Liver (tissue), 9 donors: ENCODE data around the gene OLFM4. TPM values are rescaled to one million over a fixed set of nuclear protein-coding genes. Genes with fewer than 3 reads are reported as not detected.

Experiments used
- DNase-seq: peaks from one replicate; pipeline ENCODE4 v3.0.0-alpha.2; 2017; ENCODE audit warnings: low spot score
- H3K27ac ChIP-seq, 2 donors: one replicate each; pipeline ENCODE4 v1.7.0; 2013; ENCODE audit warnings: inconsistent platforms in 2 of 2, low read length in 2 of 2, control low read depth in 1 of 2, low read depth in 1 of 2, mild to moderate bottlenecking in 1 of 2
- H3K27me3 ChIP-seq, 4 donors: one replicate each; pipeline versions ENCODE4 v1.6.1 to v1.7.0; 2013; ENCODE audit warnings: low read length in 3 of 4, inconsistent platforms in 1 of 4, mild to moderate bottlenecking in 1 of 4, moderate library complexity in 1 of 4; ENCODE audit not compliant: control insufficient read depth in 4 of 4, insufficient read depth in 4 of 4
- H3K36me3 ChIP-seq, 4 donors: one replicate each; pipeline versions ENCODE4 v1.6.1 to v1.7.0; 2013; ENCODE audit warnings: low read length in 3 of 4, mild to moderate bottlenecking in 3 of 4, low read depth in 1 of 4, moderate library complexity in 1 of 4; ENCODE audit not compliant: control insufficient read depth in 4 of 4, insufficient read depth in 3 of 4
- H3K4me1 ChIP-seq, 4 donors: one replicate each; pipeline versions ENCODE4 v1.6.1 to v1.7.0; 2013; ENCODE audit warnings: low read length in 3 of 4, mild to moderate bottlenecking in 3 of 4, moderate library complexity in 1 of 4; ENCODE audit not compliant: control insufficient read depth in 4 of 4, insufficient read depth in 4 of 4
- H3K4me3 ChIP-seq, 3 donors: one replicate each; pipeline versions ENCODE4 v1.6.1 to v1.7.0; 2013; ENCODE audit warnings: low read length in 3 of 3, control low read depth in 1 of 3, low read depth in 1 of 3, mild to moderate bottlenecking in 1 of 3
- H3K9ac ChIP-seq, 2 donors: one replicate each; pipeline ENCODE4 v1.7.0; 2013; ENCODE audit warnings: low read length in 2 of 2, mild to moderate bottlenecking in 2 of 2, moderate library complexity in 2 of 2, control low read depth in 1 of 2, low read depth in 1 of 2
- H3K9me3 ChIP-seq, 4 donors: one replicate each; pipeline versions ENCODE4 v1.6.1 to v1.7.0; 2013; ENCODE audit warnings: low read length in 3 of 4; ENCODE audit not compliant: control insufficient read depth in 4 of 4
- CTCF ChIP-seq: fragments of 150-350 bp; IDR thresholded peaks from 2 replicates; pipeline ENCODE4 v1.5.1; 2017; ENCODE audit warnings: improper control_type of control experiment, low read depth, low read length; ENCODE audit not compliant: missing input control
- EGR1 ChIP-seq, 2 donors: IDR thresholded peaks; 2 replicates each; pipeline ENCODE4 v1.6.1; 2016 to 2018; ENCODE audit warnings: antibody characterized with exemption in 2 of 2, low read depth in 2 of 2
- FOXA1 ChIP-seq: IDR thresholded peaks from 2 replicates; pipeline ENCODE4 v1.6.1; 2016; ENCODE audit warnings: antibody characterized with exemption
- FOXA2 ChIP-seq: IDR thresholded peaks from 2 replicates; pipeline ENCODE4 v1.6.1; 2016; ENCODE audit warnings: antibody characterized with exemption
- GABPA ChIP-seq, 2 donors: IDR thresholded peaks in 1 of 2; conservative IDR thresholded peaks in 1 of 2; 2 replicates each; pipeline ENCODE4 v1.6.1; 2016; ENCODE audit warnings: antibody characterized with exemption in 2 of 2, mild to moderate bottlenecking in 1 of 2, moderate library complexity in 1 of 2
- HNF4A ChIP-seq, 2 donors: conservative IDR thresholded peaks; 2 replicates each; pipeline ENCODE4 v1.6.1; 2016; ENCODE audit warnings: antibody characterized with exemption in 2 of 2, mild to moderate bottlenecking in 2 of 2
- HNF4G ChIP-seq: IDR thresholded peaks from 2 replicates; pipeline ENCODE4 v1.6.1; 2016; ENCODE audit warnings: antibody characterized with exemption
- JUND ChIP-seq, 2 donors: IDR thresholded peaks; 2 replicates each; pipeline ENCODE4 v1.6.1; 2016; ENCODE audit warnings: antibody characterized with exemption in 2 of 2
- NR2F2 ChIP-seq: IDR thresholded peaks from 2 replicates; pipeline ENCODE4 v1.6.1; 2016; ENCODE audit warnings: antibody characterized with exemption
- RAD21 ChIP-seq, 2 donors: IDR thresholded peaks; 2 replicates each; pipeline ENCODE4 v1.6.1; 2016; ENCODE audit warnings: antibody characterized with exemption in 2 of 2, mild to moderate bottlenecking in 2 of 2
- REST ChIP-seq: IDR thresholded peaks from 2 replicates; pipeline ENCODE4 v1.6.1; 2016; ENCODE audit warnings: antibody characterized with exemption, mild to moderate bottlenecking
- RXRA ChIP-seq, 2 donors: IDR thresholded peaks; 2 replicates each; pipeline ENCODE4 v1.6.1; 2017 to 2018; ENCODE audit warnings: antibody characterized with exemption in 2 of 2, mild to moderate bottlenecking in 1 of 2
- SP1 ChIP-seq: IDR thresholded peaks from 2 replicates; pipeline ENCODE4 v1.6.1; 2018; ENCODE audit warnings: antibody characterized with exemption, mild to moderate bottlenecking
- YY1 ChIP-seq: IDR thresholded peaks from 2 replicates; pipeline ENCODE4 v1.6.1; 2016; ENCODE audit warnings: antibody characterized with exemption, mild to moderate bottlenecking
- WGBS: extraction: QIAGEN DNeasy Blood & Tissue Kit; methylation state at CpG from one replicate; pipeline ENCODE4 v1.1.7; 2013; 5-methylcytosine and 5-hydroxymethylcytosine counted together
- polyA plus RNA-seq, 2 donors: library from polyadenylated mRNA; stranded (reverse) in 1 of 2; unstranded in 1 of 2; fragments of 200-250 nt in 1 of 2; fragments of >200 nt in 1 of 2; fragmentation: Nextera tagmentation in 1 of 2; extraction: Ambion mirVana in 1 of 2; gene quantifications; one replicate each; pipeline versions ENCODE4 v1.2.1 to v1.2.3, GENCODE V29; 2013 to 2015
- total RNA-seq, 2 donors: library from RNA; depleted of rRNA; stranded (reverse); fragments of >200 nt; gene quantifications; one replicate each; pipeline ENCODE4 v1.2.3, GENCODE V29; 2014
- TF ChIP-seq, protein P1 (sequence below): IDR thresholded peaks from 2 replicates; pipeline ENCODE4 v1.6.1; 2016; ENCODE audit warnings: antibody characterized with exemption
- TF ChIP-seq, protein P2 (sequence below): IDR thresholded peaks from 2 replicates; pipeline ENCODE4 v1.6.1; 2016; ENCODE audit warnings: antibody characterized with exemption
- TF ChIP-seq, protein P3 (sequence below): IDR thresholded peaks from 2 replicates; pipeline ENCODE4 v1.6.1; 2016; ENCODE audit warnings: antibody characterized with exemption
- donor health status: healthy.
- donor health status: healthy.
- donor health status: healthy.
- donor health status: healthy.
- donor health status: healthy.

Gene OLFM4
- total and polyA plus RNA-seq, 4 donors: under 0.01 to 8.0 (median 0.66) TPM; not detected in 1

DNA sequence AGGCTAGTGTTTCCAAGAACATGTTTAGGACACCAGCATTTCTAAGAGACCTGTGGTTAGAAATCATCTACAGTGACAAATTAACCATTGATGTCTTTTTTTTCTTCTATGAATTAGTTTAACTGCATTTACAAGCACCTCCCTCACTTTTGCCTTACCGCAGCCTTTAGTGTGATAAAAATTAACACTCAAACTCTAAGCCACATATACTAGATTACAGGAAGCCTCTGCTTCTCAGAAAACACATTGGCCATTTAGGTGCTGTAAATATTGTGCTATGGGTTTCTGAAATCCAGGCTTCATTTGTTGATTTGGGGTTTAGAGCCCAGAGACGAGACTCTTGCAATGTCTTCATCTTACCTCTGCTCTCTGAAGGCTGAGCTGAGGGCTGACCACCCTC is 34.6 kb upstream of the OLFM4 start:
- Histone ChIP-seq H3K9ac (no peak overlapping the region), H3K9me3 (peaks cover 0 to 1% (median 0%) of the 10 kb centered on the region in 4 donors), H3K4me1 (no peaks in the 10 kb centered on the region), H3K36me3 (no peaks in the 10 kb centered on the region), H3K27me3 (peaks cover 0 to 3% (median 0%) of the 10 kb centered on the region in 4 donors), H3K27ac (no peak overlapping the region), H3K4me3 (no peak overlapping the region)
- no peak for TF ChIP-seq SP1
- TF ChIP-seq YY1: no peak
- no peak for TF ChIP-seq GABPA (IDR thresholded peaks at IDR 0.05 in 1 of 2, conservative IDR thresholded peaks at IDR 0.05 in 1 of 2)
- TF ChIP-seq FOXA1: no peak
- TF ChIP-seq JUND (IDR thresholded peaks at IDR 0.05): no peak
- TF ChIP-seq HNF4A (conservative IDR thresholded peaks at IDR 0.05): no peak
- TF ChIP-seq RAD21 (IDR thresholded peaks at IDR 0.05): no peak
- TF ChIP-seq FOXA2: no peak
- TF ChIP-seq, protein P1, sequence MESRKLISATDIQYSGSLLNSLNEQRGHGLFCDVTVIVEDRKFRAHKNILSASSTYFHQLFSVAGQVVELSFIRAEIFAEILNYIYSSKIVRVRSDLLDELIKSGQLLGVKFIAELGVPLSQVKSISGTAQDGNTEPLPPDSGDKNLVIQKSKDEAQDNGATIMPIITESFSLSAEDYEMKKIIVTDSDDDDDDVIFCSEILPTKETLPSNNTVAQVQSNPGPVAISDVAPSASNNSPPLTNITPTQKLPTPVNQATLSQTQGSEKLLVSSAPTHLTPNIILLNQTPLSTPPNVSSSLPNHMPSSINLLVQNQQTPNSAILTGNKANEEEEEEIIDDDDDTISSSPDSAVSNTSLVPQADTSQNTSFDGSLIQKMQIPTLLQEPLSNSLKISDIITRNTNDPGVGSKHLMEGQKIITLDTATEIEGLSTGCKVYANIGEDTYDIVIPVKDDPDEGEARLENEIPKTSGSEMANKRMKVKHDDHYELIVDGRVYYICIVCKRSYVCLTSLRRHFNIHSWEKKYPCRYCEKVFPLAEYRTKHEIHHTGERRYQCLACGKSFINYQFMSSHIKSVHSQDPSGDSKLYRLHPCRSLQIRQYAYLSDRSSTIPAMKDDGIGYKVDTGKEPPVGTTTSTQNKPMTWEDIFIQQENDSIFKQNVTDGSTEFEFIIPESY: no peak
- TF ChIP-seq, protein P2, sequence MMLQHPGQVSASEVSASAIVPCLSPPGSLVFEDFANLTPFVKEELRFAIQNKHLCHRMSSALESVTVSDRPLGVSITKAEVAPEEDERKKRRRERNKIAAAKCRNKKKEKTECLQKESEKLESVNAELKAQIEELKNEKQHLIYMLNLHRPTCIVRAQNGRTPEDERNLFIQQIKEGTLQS: no peak
- no peak for TF ChIP-seq RXRA (IDR thresholded peaks at IDR 0.05)
- no peak for TF ChIP-seq REST
- TF ChIP-seq, protein P3, sequence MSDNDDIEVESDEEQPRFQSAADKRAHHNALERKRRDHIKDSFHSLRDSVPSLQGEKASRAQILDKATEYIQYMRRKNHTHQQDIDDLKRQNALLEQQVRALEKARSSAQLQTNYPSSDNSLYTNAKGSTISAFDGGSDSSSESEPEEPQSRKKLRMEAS: no peak
- TF ChIP-seq HNF4G: no peak
- no peak for TF ChIP-seq CTCF
- TF ChIP-seq EGR1 (IDR thresholded peaks at IDR 0.05; ENCODE audit: low read depth in 2 of 2): no peak
- DNase-seq: no peak
- WGBS: 56% methylated on average over 2 of the region's 2 CpGs

DNA sequence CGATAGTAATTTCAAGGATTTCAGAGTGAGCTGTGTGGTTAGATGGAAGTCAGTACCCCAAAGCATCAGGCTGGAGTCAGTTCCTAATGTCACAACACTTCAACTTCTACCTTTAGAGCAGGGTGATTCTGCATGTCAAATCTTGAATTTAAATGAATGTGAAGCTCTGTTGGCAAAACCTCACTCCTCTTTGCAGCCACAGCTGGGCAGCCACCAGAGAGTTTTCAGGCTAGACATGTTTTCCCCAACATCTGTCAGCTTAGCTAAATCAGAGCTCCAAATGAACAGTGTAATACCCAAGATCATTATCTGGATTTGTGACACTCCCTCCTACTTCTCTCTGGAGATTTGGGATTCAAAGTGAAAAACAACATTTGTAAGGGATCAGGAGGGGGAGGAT is 33.7 kb upstream of the OLFM4 start:
- H3K9ac ChIP-seq: no peak overlapping the region
- 64% methylated on average over 1 of the region's 1 CpG for WGBS
- TF ChIP-seq FOXA2 (no peak), EGR1 (IDR thresholded peaks at IDR 0.05; ENCODE audit: low read depth in 2 of 2) (no peak), HNF4G (no peak), NR2F2 (no peak), HNF4A (conservative IDR thresholded peaks at IDR 0.05) (no peak), REST (no peak), RAD21 (IDR thresholded peaks at IDR 0.05) (no peak), RXRA (IDR thresholded peaks at IDR 0.05) (no peak), FOXA1 (no peak), SP1 (no peak), GABPA (IDR thresholded peaks at IDR 0.05 in 1 of 2, conservative IDR thresholded peaks at IDR 0.05 in 1 of 2) (no peak)
- TF ChIP-seq, protein P1: no peak
- TF ChIP-seq, protein P2: no peak

More for the DNA sequence above, 33.7 kb upstream of the OLFM4 start:
- Histone ChIP-seq H3K27ac (no peak overlapping the region), H3K4me3 (no peak overlapping the region), H3K36me3 (no peaks in the 10 kb centered on the region), H3K9me3 (peaks cover 0 to 1% (median 0%) of the 10 kb centered on the region in 4 donors), H3K27me3 (peaks cover 0 to 3% (median 0%) of the 10 kb centered on the region in 4 donors), H3K4me1 (no peaks in the 10 kb centered on the region)
- no peak for DNase-seq
